ENCODE measurements around the gene SLPI. TPM values are rescaled to one million over a fixed set of nuclear protein-coding genes. Genes with fewer than 3 reads are reported as not detected.

The SLPI gene
- total and polyA plus RNA-seq, 2 of the 13 experiments (the other 11 are each of a cell fraction or from before 2014, with no cell fraction given), result 0.13 TPM; not detected in 1

- TF ChIP-seq NONO (IDR thresholded peaks at IDR 0.05), result 0 out of 2 replicates have a peak, but pooled peaks have one; percentile 57
- TF ChIP-seq NONO (CRISPR knock-in tag; conservative IDR thresholded peaks at IDR 0.05), result no peak
- TF ChIP-seq NCOR1 (IDR thresholded peaks at IDR 0.05; ENCODE audit: borderline replicate concordance, low read length), result no peak
Measured at GRCh38 chr20:45238139-45238538, 16.2 kb downstream of the SLPI start (continued).

GRCh38 chr20:45235995-45236394 lies 18.4 kb downstream of the SLPI start:
- WGBS (ENCODE audit: low lambda C conversion rate), result 11% methylated on average over 4 of the region's 4 CpGs
- H3K27me3 ChIP-seq (ENCODE audit: control insufficient read depth in 1 of 2, insufficient read depth in 2 of 2, low read length in 2 of 2), result peaks cover 0 to 4% of the 10 kb centered on the region in 2 experiments; a peak in 1 of 5 replicates
- CTCF ChIA-PET (ENCODE audit: low intra/inter-chr PET ratio, low total read pairs), result no interaction called here
- FAIRE-seq, result no peak
- no peaks in the 10 kb centered on the region for H3K79me2 ChIP-seq (ENCODE audit: insufficient read depth, low read length)
- intact Hi-C loops (cut with micrococcal nuclease; ENCODE audit: unreplicated experiment), result loop anchor here (1.0 kb wide), 1 partner anchor 55 kb away; no protein-coding TSS in a partner anchor
- no peak overlapping the region for H3K27ac ChIP-seq (ENCODE audit: extremely low read length, insufficient read depth, low read length)
- H3K36me3 ChIP-seq (replicated peaks in 1 of 2; ENCODE audit: control insufficient read depth in 1 of 2, insufficient read depth in 2 of 2, low read length in 2 of 2), result no peaks in the 10 kb centered on the region
- H3K9me3 ChIP-seq (ENCODE audit: low read length), result no peaks in the 10 kb centered on the region
- no peak overlapping the region for H3K9ac ChIP-seq (ENCODE audit: insufficient read depth, low read depth, low read length)
- DNase-seq (ENCODE audit: low spot score), result no peak
- ATAC-seq, result peak; percentile 50; the same call in 2 of the 3 replicates
- POLR2A ChIA-PET, result no interaction called here
- H3K4me1 ChIP-seq (ENCODE audit: insufficient read depth, low read length), result no peaks in the 10 kb centered on the region
- in situ Hi-C loops (cut with HindIII; ENCODE audit: extremely low pct_ligation_motif_present, low pct_unique_long_range_greater_than_20kb), result no loop called here
- H4K20me1 ChIP-seq (ENCODE audit: insufficient read depth, low read length), result no peaks in the 10 kb centered on the region
- H3K4me3 ChIP-seq (replicated peaks in 1 of 3; ENCODE audit: insufficient read depth in 1 of 3, low read depth in 2 of 3, low read length in 3 of 3), result no peak overlapping the region
- BruUV-seq (replicated peaks), result no TSS peak
- no peak overlapping the region for H2AFZ ChIP-seq (ENCODE audit: low read length)
- no peak overlapping the region for H3K4me2 ChIP-seq (ENCODE audit: low read depth, low read length)
- no peak for TF ChIP-seq ZSCAN29 (CRISPR knock-in tag; conservative IDR thresholded peaks at IDR 0.05)
- TF ChIP-seq CTCF (CRISPR knock-in tag; IDR thresholded peaks at IDR 0.05), result peak; percentile 57
- no peak for TF ChIP-seq TAF1 (CRISPR knock-in tag; IDR thresholded peaks at IDR 0.05)
- TF ChIP-seq NFE2 (CRISPR knock-in tag; IDR thresholded peaks at IDR 0.05), result no peak
- TF ChIP-seq YY1 (IDR thresholded peaks at IDR 0.05; ENCODE audit: insufficient read depth, insufficient replicate concordance, low read depth, low read length), result peak; percentile 40
- peak; percentile 39 for TF ChIP-seq XRCC5 (optimal IDR thresholded peaks at IDR 0.05; ENCODE audit: low read length)
- no peak for TF ChIP-seq TRAFD1 (CRISPR knock-in tag; IDR thresholded peaks at IDR 0.05; ENCODE audit: borderline replicate concordance)
- no peak for TF ChIP-seq ZNF367 (CRISPR knock-in tag; IDR thresholded peaks at IDR 0.05; ENCODE audit: borderline replicate concordance)
- TF ChIP-seq MAZ (IDR thresholded peaks at IDR 0.05; ENCODE audit: borderline replicate concordance, low read depth, low read length), result no peak
- TF ChIP-seq MAZ (CRISPR knock-in tag; IDR thresholded peaks at IDR 0.05; ENCODE audit: low read depth), result no peak
